HG02885 (cell line): ENCODE measurements around the gene CHD6.
A peak's percentile ranks its signal among the peaks of the same experiment; 100 is the strongest.

Experiments used
- ATAC-seq: cut with Tn5 transposase; IDR thresholded peaks from one replicate; pipeline ENCODE4 v1.9.1; 2021; ENCODE audit warnings: mild to moderate bottlenecking; ENCODE audit not compliant: unreplicated experiment, poor library complexity

CHD6 gene

DNA sequence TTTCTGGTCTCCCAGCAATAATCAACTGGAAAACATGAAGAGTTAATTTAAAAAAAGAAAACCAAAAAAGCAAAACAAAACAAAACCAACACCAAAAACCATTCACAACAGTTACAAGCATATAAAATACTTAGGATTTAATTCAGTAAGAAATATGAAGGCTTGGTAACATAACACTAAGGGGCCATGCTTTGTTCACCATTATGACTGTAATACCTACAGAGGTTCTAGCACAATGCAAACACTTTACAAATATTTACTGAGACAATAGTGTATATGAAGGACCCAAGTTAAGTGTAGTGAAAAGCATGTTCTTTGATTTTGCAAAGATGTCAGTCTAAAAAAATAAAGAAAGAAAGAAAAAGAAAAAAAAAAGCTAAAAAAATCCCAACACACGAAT lies 141.7 kb downstream of the CHD6 start:
- no peak for ATAC-seq

DNA sequence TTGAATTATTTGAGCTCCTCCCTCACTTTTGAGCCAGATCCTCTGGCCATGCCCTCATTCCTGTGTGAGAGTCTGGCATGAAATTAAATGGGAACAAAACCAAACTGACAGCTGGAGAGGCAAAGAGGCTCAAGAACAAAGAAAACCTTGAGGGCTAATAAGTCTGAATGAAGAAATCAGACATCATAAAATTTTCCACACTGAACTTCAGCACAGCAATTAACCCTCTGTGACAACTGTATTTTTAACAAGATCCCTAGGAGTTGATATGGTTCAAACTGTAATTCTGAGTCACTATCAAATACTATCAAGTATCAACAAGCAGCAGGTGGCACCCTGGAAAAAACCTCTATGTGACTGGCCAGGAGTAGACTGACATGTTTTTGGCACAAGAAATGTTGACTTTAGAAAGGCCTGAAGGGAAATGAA lies 142.2 kb downstream of the CHD6 start:
- no peak for ATAC-seq

DNA sequence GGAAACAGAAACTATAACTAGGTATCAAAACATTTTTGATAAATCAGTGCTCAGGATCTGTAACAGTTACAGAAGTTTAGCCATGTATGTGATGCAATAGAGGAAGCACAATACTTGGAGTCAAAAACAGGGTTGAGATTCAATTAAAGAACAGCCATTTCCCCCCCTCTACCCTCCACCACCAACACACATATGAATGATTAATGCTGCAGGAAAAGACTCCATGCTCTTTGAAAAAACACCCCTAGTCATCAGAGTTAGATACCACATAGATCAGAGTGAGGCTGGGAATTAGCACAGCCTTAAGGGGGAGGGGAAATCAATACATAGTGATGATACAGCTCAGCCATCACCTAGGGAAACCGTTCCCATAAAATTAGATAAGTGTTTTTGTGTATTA lies 142.7 kb downstream of the CHD6 start:
- no peak for ATAC-seq

DNA sequence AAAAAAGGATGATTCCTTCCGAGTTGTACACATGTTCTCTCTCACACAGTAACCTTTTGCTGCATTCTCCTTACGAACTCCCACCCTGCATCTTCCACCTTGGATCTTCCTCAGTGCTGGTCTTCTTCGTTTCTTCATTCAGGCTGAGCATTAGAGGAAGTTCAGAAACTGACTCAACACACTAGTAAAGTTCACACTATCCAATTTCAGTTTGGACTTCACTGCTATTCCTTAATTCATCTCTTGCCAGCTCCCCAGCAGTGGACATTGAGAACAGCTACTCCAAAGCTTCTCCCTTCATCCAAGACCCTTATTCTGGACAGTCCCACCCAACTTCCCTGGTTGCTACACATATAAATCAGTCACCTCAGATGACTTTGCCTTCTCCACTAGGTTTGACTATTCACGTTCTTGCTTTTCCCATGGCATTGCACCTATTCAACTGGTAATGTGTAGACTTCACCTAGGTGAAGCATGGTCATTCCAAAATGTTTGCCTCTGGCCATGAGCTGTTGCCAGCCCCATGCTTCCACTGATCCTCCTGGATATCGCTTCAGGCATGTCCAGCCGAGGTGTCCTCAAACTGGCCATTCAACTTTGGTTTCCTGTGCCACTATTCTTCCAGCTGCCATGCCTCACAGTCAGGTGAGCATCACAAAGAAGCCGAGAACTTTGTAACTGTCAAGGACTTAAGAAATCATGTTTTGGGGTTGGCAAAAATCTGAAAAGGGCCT lies 147.6 kb downstream of the CHD6 start:
- ATAC-seq: no peak

DNA sequence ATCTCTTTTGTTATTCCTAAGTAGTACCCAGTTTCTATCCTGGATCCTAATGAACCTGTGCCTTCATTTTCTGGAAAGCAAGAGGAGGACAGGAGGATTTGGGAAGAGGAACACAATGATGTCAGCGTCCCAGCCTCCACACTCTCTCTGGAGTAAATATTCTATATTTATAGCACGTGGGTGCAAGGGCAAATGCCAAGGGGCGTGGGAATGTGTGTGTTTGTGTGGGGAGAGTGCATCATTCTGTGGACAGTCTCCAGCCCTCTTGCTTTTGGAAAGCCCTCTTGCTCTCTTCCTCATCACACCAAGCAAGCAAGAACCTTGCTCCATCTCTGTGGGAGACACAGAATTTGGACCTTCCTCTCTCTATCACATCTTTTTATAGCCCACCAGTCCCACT lies 148.3 kb downstream of the CHD6 start:
- ATAC-seq: no peak

DNA sequence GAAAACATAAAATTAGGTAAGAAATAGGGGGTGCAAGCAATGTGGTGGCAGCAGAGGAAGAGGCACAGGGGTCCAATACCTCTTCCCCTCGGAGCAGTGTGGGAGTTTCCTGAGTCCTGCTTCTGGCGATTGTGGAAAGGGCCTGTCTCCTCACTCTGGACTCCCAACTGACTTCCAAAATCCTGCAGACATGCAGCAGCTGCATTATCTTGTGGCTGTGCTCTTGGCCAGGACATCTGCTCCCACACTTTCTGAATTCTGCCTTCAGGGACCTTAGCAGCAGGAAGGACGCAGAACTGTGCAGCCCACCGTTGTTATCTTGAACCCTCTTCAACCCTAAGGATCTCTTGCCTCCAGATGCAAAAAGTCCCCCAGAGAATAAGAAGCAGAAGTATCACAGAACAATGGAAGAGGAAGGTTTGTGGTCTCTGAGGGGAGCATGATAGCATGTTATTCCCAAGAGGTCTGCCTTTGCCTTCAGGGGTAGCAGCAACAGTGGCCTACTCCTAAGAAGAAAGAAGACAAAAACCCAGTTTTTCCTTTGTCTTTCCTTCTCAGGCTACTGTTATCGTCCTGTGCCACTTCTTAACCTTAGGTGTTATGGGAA lies 149.1 kb downstream of the CHD6 start:
- ATAC-seq: no peak

DNA sequence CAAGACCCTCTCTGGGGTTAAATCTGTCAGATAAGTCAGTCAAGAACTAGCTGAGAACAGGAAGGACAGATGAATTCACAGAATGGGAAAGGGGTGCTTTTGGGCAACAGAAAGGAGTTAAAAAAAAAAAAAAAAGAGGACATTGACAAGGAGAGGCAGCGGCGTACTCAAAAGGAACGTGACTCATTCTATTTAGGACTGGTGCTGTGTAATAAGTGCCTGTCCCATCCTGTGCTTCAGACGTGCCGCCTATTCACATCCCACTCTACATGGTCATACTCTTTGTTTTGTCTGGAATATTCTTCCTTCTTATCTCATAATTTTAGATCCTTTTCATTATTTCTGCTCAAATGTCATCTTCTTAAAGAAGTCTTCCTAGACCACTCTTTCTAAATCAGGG lies 150.5 kb downstream of the CHD6 start:
- no peak for ATAC-seq

GRCh38 chr20:41467220-41467619 lies 151.0 kb downstream of the CHD6 start:
- ATAC-seq: no peak

DNA sequence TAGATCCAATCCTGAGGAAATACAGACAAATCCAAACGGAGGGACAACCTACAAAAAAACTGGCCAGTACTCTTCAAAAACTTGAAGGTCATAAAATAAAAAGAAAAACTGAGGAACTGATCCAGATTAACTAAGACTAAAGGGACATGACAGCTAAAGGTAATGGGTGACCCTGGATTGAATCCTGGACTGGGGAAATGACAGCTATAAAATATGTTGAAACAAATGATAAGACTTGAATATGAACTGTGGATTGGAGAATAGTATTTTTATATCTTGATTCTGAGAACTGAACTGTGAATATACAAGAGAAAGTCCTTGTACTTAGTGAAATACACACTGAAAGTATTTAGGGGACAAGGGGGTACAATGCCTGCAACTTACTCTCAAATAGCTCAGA lies 154.6 kb downstream of the CHD6 start:
- ATAC-seq: no peak

- ATAC-seq: peak; percentile 75
Measured at GRCh38 chr20:41462372-41463161, 155.6 kb downstream of the CHD6 start.

- no peak for ATAC-seq
Measured at GRCh38 chr20:41458761-41459160, 159.4 kb downstream of the CHD6 start.

- no peak for ATAC-seq
Measured at GRCh38 chr20:41457173-41457857, 160.9 kb downstream of the CHD6 start.

GRCh38 chr20:41456351-41456750 lies 161.8 kb downstream of the CHD6 start:
- no peak for ATAC-seq

DNA sequence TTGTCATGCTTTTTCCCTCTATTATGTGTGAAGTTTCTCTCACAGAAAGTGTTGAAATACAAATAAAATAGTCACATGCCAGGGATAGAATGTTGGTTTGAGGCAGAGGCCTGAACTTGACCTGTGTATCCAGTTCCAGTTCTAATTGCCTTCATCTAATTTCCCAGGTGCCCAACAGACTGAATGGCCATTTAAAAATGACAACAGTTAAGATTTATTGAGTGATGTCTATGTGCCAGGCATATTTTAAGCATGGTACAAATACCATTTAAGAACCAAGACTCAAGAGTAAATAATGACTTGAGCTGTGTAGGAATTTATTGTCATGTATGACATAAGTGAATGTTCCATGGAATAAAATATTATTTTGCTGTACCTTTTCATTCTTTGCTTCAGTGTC lies 163.9 kb downstream of the CHD6 start:
- ATAC-seq: no peak

- no peak for ATAC-seq
Measured at GRCh38 chr20:41453010-41453950, 164.9 kb downstream of the CHD6 start.

DNA sequence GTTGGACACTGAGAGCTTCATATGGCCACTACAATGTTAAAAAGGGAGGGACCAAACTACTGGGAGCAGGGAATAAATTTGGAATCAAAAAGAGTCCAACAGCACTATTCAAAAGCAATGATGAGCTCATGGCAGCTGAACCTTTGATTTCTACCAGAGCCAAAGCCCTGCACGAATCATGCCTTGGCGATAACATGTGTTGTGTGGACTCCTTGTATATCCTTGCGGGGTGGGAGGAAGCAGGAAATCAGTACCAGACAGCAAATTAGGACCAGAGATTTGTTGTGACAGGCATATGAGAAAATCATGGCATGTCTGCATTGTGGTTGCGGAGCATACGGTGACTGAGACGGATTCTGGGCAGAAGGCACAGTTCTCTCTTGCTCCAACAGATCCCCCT lies 166.0 kb downstream of the CHD6 start:
- no peak for ATAC-seq

GRCh38 chr20:41447006-41447405 lies 171.2 kb downstream of the CHD6 start:
- ATAC-seq: no peak

DNA sequence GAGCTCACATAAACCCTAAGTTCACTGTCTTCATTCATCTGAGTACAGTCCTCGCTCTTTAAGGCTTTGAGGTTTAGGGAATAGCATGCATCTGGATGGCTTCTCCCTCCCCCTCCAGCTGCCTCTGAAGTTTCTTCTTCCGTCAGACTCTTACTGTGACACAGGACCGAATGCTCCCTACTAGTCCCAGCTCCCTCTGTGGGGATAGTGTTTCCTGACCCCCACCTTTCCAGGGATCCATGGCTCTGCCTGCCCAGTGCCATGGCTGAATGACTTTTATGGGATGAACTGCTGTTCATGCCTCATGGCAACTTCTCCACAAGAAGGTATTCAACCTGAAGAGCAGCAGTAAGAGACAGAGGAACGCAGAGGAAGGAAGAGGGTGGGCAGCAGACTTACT lies 171.7 kb downstream of the CHD6 start:
- no peak for ATAC-seq

DNA sequence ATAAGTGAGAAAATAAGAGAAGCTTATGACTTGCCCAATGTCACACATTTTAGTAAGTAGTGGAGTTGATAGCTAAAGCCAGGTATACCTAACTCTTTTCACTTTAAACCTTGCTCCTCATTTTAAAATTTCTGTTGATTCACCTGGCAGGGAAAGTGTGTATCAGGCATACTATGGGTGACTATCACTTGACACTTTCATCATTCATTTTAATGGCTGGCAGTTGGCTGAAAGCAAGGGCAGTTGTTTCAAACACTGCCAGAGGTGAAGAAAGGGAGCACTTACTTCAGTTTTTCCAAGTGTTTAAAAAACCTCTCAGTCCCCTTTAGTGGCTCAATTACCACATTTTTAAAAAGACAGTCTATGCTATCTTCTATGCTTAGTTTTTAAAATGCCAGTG lies 173.4 kb downstream of the CHD6 start:
- ATAC-seq: no peak

- no peak for ATAC-seq
Measured at GRCh38 chr20:41443691-41444090, 174.5 kb downstream of the CHD6 start.
